Sigmoid colon (tissue), 4 donors: ENCODE data around the gene WDR86.

Source experiments
- EP300 ChIP-seq, 4 donors: sonication (generic); formaldehyde crosslinking; IDR thresholded peaks; one replicate each; pipeline ENCODE4 v1.6.1; 2017; ENCODE audit warnings: antibody characterized with exemption in 4 of 4
- POLR2A ChIP-seq, 2 donors: fragments of 450-650 bp; IDR thresholded peaks; one replicate each; pipeline ENCODE4 v1.6.1; 2016; ENCODE audit warnings: antibody characterized with exemption in 2 of 2, mild to moderate bottlenecking in 2 of 2, moderate library complexity in 2 of 2
- POLR2AphosphoS5 ChIP-seq, 4 donors: sonication (generic); formaldehyde crosslinking; IDR thresholded peaks; one replicate each; pipeline ENCODE4 v1.6.1; 2017; ENCODE audit warnings: antibody characterized with exemption in 4 of 4
- TF ChIP-seq, protein P1 (sequence below), 4 experiments: fragments of 450-650 bp in 3 of 4; fragments of 200-600 bp in 1 of 4; IDR thresholded peaks; one replicate each; pipeline ENCODE4 v1.5.1; 2016 to 2019; ENCODE audit warnings: antibody characterized with exemption in 4 of 4, mild to moderate bottlenecking in 3 of 4, moderate library complexity in 2 of 4

DNA sequence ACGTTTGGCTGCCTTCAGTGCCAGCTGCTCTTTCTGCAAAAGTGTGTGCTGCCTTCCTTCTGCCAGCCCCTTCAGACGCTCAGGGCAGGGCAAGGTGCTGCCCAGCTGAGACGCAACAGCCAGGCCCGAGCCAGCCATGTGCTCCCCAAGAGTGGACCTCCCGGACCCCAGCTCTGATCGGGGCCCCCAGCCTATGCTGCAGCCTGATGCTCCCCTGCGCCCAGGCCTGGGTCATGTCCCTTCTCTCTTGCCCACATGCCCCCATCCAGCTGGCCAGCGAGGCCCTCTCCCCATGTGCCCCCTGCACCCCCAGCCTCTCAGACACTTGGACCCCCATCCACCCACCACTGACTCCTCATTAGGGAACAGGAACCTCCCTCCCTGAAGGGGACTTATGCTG, 17.8 kb downstream of the WDR86 start:
- TF ChIP-seq, protein P1, sequence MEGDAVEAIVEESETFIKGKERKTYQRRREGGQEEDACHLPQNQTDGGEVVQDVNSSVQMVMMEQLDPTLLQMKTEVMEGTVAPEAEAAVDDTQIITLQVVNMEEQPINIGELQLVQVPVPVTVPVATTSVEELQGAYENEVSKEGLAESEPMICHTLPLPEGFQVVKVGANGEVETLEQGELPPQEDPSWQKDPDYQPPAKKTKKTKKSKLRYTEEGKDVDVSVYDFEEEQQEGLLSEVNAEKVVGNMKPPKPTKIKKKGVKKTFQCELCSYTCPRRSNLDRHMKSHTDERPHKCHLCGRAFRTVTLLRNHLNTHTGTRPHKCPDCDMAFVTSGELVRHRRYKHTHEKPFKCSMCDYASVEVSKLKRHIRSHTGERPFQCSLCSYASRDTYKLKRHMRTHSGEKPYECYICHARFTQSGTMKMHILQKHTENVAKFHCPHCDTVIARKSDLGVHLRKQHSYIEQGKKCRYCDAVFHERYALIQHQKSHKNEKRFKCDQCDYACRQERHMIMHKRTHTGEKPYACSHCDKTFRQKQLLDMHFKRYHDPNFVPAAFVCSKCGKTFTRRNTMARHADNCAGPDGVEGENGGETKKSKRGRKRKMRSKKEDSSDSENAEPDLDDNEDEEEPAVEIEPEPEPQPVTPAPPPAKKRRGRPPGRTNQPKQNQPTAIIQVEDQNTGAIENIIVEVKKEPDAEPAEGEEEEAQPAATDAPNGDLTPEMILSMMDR (IDR thresholded peaks at IDR 0.05) = no peak
- TF ChIP-seq EP300 (IDR thresholded peaks at IDR 0.05) = no peak
- no peak for TF ChIP-seq POLR2A (IDR thresholded peaks at IDR 0.05)
- no peak for TF ChIP-seq POLR2AphosphoS5 (IDR thresholded peaks at IDR 0.05)
